H9 (cell line): ENCODE measurements around the gene MAGEA11. TPM values are rescaled to one million over a fixed set of nuclear protein-coding genes. Genes with fewer than 3 reads are reported as not detected.

Experiments used
- DNase-seq: peaks from one replicate; pipeline ENCODE4 v3.0.0-alpha.2; 2017
- H2AFZ ChIP-seq: one replicate; pipeline ENCODE4 v1.6.1; 2013; ENCODE audit warnings: mild to moderate bottlenecking, low read length, control low read depth, moderate library complexity
- H2AK5ac ChIP-seq: 2 replicates; pipeline ENCODE4 v1.6.1; 2013; ENCODE audit warnings: low read length, control low read depth, mixed read lengths; ENCODE audit not compliant: insufficient read length
- H2BK120ac ChIP-seq: one replicate; pipeline ENCODE4 v1.6.1; 2013; ENCODE audit warnings: low read depth, mild to moderate bottlenecking, low read length, control low read depth, inconsistent platforms; ENCODE audit not compliant: poor library complexity, severe bottlenecking
- H2BK12ac ChIP-seq: 2 replicates; pipeline ENCODE4 v1.6.1; 2013; ENCODE audit warnings: low read length, control low read depth, mixed read lengths, low read depth; ENCODE audit not compliant: insufficient read length
- H2BK15ac ChIP-seq: 2 replicates; pipeline ENCODE4 v1.6.1; 2013; ENCODE audit warnings: low read depth, low read length, control low read depth
- H2BK20ac ChIP-seq: one replicate; pipeline ENCODE4 v1.6.1; 2013; ENCODE audit warnings: low read depth, mild to moderate bottlenecking, low read length, control low read depth, inconsistent platforms; ENCODE audit not compliant: poor library complexity, severe bottlenecking
- H2BK5ac ChIP-seq: 2 replicates; pipeline ENCODE4 v1.6.1; 2013; ENCODE audit warnings: low read length, control low read depth, mixed read lengths; ENCODE audit not compliant: insufficient read length
- H3K14ac ChIP-seq: 2 replicates; pipeline ENCODE4 v1.6.1; 2013; ENCODE audit warnings: low read length, control low read depth; ENCODE audit not compliant: insufficient read depth
- H3K18ac ChIP-seq: 2 replicates; pipeline ENCODE4 v1.6.1; 2013; ENCODE audit warnings: low read depth, mild to moderate bottlenecking, mixed read lengths, low read length, control low read depth; ENCODE audit not compliant: insufficient read length
- H3K23ac ChIP-seq: 2 replicates; pipeline ENCODE4 v1.6.1; 2013; ENCODE audit warnings: low read length, control low read depth, mixed read lengths, low read depth; ENCODE audit not compliant: insufficient read length
- H3K23me2 ChIP-seq: 2 replicates; pipeline ENCODE4 v1.6.1; 2013; ENCODE audit warnings: low read depth, mild to moderate bottlenecking, mixed read lengths, low read length, control low read depth; ENCODE audit not compliant: insufficient read length, poor library complexity, severe bottlenecking
- H3K27ac ChIP-seq: 2 replicates; pipeline ENCODE4 v1.5.1; 2013; ENCODE audit warnings: low read length, control low read depth, mixed read lengths, low read depth; ENCODE audit not compliant: insufficient read length
- H3K27me3 ChIP-seq: 2 replicates; pipeline ENCODE4 v1.6.1; 2013; ENCODE audit warnings: low read length, control low read depth, inconsistent platforms; ENCODE audit not compliant: insufficient read depth
- H3K4ac ChIP-seq: 2 replicates; pipeline ENCODE4 v1.6.1; 2013; ENCODE audit warnings: low read depth, mild to moderate bottlenecking, control low read depth, inconsistent platforms, low read length, moderate library complexity
- H3K4me1 ChIP-seq: 2 replicates; pipeline ENCODE4 v1.6.1; 2013; ENCODE audit warnings: low read length, control low read depth, inconsistent platforms; ENCODE audit not compliant: insufficient read depth
- H3K4me2 ChIP-seq: 2 replicates; pipeline ENCODE4 v1.6.1; 2013; ENCODE audit warnings: low read length, control low read depth, mixed read lengths; ENCODE audit not compliant: insufficient read length, insufficient read depth
- H3K56ac ChIP-seq: 2 replicates; pipeline ENCODE4 v1.6.1; 2013; ENCODE audit warnings: low read depth, mild to moderate bottlenecking, mixed read lengths, low read length, control low read depth; ENCODE audit not compliant: insufficient read length
- H3K79me1 ChIP-seq: 2 replicates; pipeline ENCODE4 v1.6.1; 2013; ENCODE audit warnings: low read depth, mild to moderate bottlenecking, moderate library complexity, low read length, control low read depth, inconsistent platforms; ENCODE audit not compliant: insufficient read depth, poor library complexity, severe bottlenecking
- H3K79me2 ChIP-seq: 2 replicates; pipeline ENCODE4 v1.6.1; 2013; ENCODE audit warnings: low read length, control low read depth, inconsistent platforms; ENCODE audit not compliant: insufficient read depth
- H3K9ac ChIP-seq: 2 replicates; pipeline ENCODE4 v1.6.1; 2013; ENCODE audit warnings: low read length, control low read depth, mixed read lengths; ENCODE audit not compliant: insufficient read length; ENCODE audit errors: extremely low read depth
- H3K9me3 ChIP-seq: one replicate; pipeline ENCODE4 v1.6.1; 2013; ENCODE audit warnings: low read depth, low read length, inconsistent platforms; ENCODE audit not compliant: control insufficient read depth
- H3T11ph ChIP-seq: one replicate; pipeline ENCODE4 v1.6.1; 2013; ENCODE audit warnings: mild to moderate bottlenecking, low read length, control low read depth, inconsistent platforms
- H4K20me1 ChIP-seq: one replicate; pipeline ENCODE4 v1.6.1; 2013; ENCODE audit not compliant: control insufficient read depth, insufficient read length, insufficient read depth
- H4K5ac ChIP-seq: 2 replicates; pipeline ENCODE4 v1.6.1; 2013; ENCODE audit warnings: low read depth, mild to moderate bottlenecking, mixed read lengths, low read length, control low read depth; ENCODE audit not compliant: insufficient read length
- H4K8ac ChIP-seq: replicated peaks from 2 replicates; pipeline ENCODE4 v1.6.1; 2013; ENCODE audit warnings: low read length, control low read depth, mixed read lengths, low read depth; ENCODE audit not compliant: insufficient read length
- H4K91ac ChIP-seq: 2 replicates; pipeline ENCODE4 v1.6.1; 2013; ENCODE audit warnings: low read depth, mild to moderate bottlenecking, moderate library complexity, mixed read lengths, low read length, control low read depth; ENCODE audit not compliant: insufficient read length
- H3K27ac Mint-ChIP-seq, 3 experiments: 2 replicates in 2 of 3; 3 replicates in 1 of 3; pipeline ENCODE4 v1.8.0; 2020 to 2021; ENCODE audit warnings: mixed read lengths in 3 of 3, mild to moderate bottlenecking in 1 of 3, moderate library complexity in 1 of 3
- H3K27me3 Mint-ChIP-seq: 2 replicates; pipeline ENCODE4 v1.8.0; 2021; ENCODE audit warnings: low read depth, mild to moderate bottlenecking, moderate library complexity, mixed read lengths
- H3K36me3 Mint-ChIP-seq, 3 experiments: 2 replicates in 2 of 3; 3 replicates in 1 of 3; pipeline ENCODE4 v1.8.0; 2020 to 2021; ENCODE audit warnings: low read depth in 3 of 3, mixed read lengths in 3 of 3; ENCODE audit not compliant: insufficient read depth in 1 of 3
- H3K4me1 Mint-ChIP-seq, 2 experiments: 2 replicates each; pipeline ENCODE4 v1.8.0; 2020; ENCODE audit warnings: mixed read lengths in 2 of 2
- H3K4me3 Mint-ChIP-seq, 2 experiments: 2 replicates in 1 of 2; 3 replicates in 1 of 2; pipeline ENCODE4 v1.8.0; 2020 to 2021; ENCODE audit warnings: mild to moderate bottlenecking in 2 of 2, mixed read lengths in 2 of 2, moderate library complexity in 1 of 2
- H3K9me3 Mint-ChIP-seq, 2 experiments: 2 replicates in 1 of 2; 3 replicates in 1 of 2; pipeline ENCODE4 v1.8.0; 2020; ENCODE audit warnings: mild to moderate bottlenecking in 2 of 2, mixed read lengths in 2 of 2, moderate library complexity in 1 of 2
- CTCF ChIP-seq: fragments of 200-600 bp; sonication (generic); conservative IDR thresholded peaks from 3 replicates; pipeline ENCODE4 v1.8.0; 2021; ENCODE audit warnings: antibody characterized with exemption, mild to moderate bottlenecking
- WGBS: extraction: QIAGEN DNeasy Blood & Tissue Kit; methylation state at CpG from one replicate; pipeline ENCODE4 v1.1.7; 2013; ENCODE audit warnings: missing lambda C conversion rate, low lambda C conversion rate, mixed read lengths; ENCODE audit not compliant: insufficient read length; ENCODE audit errors: extremely low coverage; 5-methylcytosine and 5-hydroxymethylcytosine counted together
- total RNA-seq: library from RNA; stranded (reverse); gene quantifications from 2 replicates; pipeline ENCODE4 v1.2.1, GENCODE V29; 2021

Gene MAGEA11
- total RNA-seq, 1 experiment from 2014 or later = not detected

DNA sequence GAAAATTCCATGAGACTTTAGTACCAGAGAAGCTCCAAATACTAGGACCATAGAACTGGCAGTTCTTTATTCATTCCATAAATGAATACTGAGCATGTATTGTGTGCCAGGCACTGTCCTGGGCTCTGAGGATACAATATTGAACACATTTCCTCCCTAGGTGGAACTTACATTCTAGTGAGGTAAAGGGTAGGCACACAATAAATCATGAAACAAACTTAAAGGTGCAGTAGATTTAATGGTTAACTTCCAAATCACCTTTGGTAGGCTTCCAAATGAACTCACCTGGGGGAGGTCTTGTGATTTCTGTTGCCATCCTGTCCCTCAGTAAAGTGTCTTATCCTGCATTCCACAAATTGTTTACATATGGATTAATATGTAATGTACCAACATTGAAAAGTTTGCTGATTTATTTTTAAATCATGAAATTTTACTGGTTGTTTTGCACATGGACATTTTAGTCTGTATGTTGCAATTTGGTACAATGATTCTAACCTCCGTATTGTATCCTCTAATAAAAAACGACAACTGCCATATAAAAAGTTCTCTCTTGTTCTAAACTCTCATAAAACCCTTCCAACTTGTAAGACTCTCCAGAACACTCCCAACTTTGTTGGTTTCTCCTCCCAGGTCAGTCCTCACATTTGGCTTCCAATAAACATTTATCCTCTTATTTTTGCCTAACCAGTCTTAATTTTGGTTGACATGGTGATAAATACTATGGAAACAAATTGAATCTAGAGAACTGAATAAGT lies 4.5 kb upstream of the MAGEA11 start:
- peaks cover 67 to 74% of the 10 kb centered on the region in 2 experiments for H3K9me3 Mint-ChIP-seq
- H3K4me1 ChIP-seq = no peaks in the 10 kb centered on the region
- WGBS = no CpG with 5 or more reads among the region's 2 CpGs

More for the DNA sequence above, 4.5 kb upstream of the MAGEA11 start:
- Histone ChIP-seq H3K9me3 (peaks cover 37% of the 10 kb centered on the region), H2AK5ac (no peak overlapping the region), H2BK5ac (no peak overlapping the region), H3K14ac (no peak overlapping the region), H3K4me2 (no peak overlapping the region), H3K27me3 (no peaks in the 10 kb centered on the region), H2AFZ (no peak overlapping the region), H2BK15ac (no peak overlapping the region), H4K91ac (no peak overlapping the region), H3K79me1 (no peaks in the 10 kb centered on the region), H3K23ac (no peak overlapping the region), H3K23me2 (no peaks in the 10 kb centered on the region), H4K5ac (no peak overlapping the region), H3K18ac (no peak overlapping the region), H3K56ac (no peak overlapping the region), H4K8ac (no peak overlapping the region), H2BK120ac (no peak overlapping the region), H3K27ac (no peak overlapping the region), H2BK20ac (no peak overlapping the region), H4K20me1 (no peaks in the 10 kb centered on the region), H3K9ac (no peak overlapping the region), H2BK12ac (no peak overlapping the region), H3T11ph (no peak overlapping the region), H3K4ac (no peak overlapping the region), H3K79me2 (no peaks in the 10 kb centered on the region)
- no peak overlapping the region for H3K4me3 Mint-ChIP-seq
- H3K27me3 Mint-ChIP-seq = peaks cover 10% of the 10 kb centered on the region
- DNase-seq = no peak
- no peak for TF ChIP-seq CTCF
- H3K36me3 Mint-ChIP-seq = peaks cover 0 to 2% (median 0%) of the 10 kb centered on the region in 3 experiments; a peak in 2 of 7 replicates
- H3K27ac Mint-ChIP-seq = no peak overlapping the region
- H3K4me1 Mint-ChIP-seq = peaks cover 0 to 4% of the 10 kb centered on the region in 2 experiments; a peak in 1 of 4 replicates
